Gastroesophageal sphincter (tissue), 4 donors: Measurements from ENCODE around the gene HPSE2. TPM values are rescaled to one million over a fixed set of nuclear protein-coding genes. Genes with fewer than 3 reads are reported as not detected.

Source experiments
- ATAC-seq: fragments of 150-250 bp; one replicate; pipeline ENCODE4 v1.9.1; 2016; ENCODE audit warnings: mild to moderate bottlenecking, moderate library complexity
- H3K27ac ChIP-seq, 4 donors: fragments of 200-600 bp; sonication (generic) in 3 of 4; 1 replicate in 3 of 4; 2 replicates in 1 of 4; pipeline ENCODE4 v1.5.1; 2016 to 2019
- H3K27me3 ChIP-seq: fragments of 200-600 bp; sonication (generic); one replicate; pipeline ENCODE4 v1.5.1; 2019
- H3K36me3 ChIP-seq, 2 donors: fragments of 200-600 bp; sonication (generic); one replicate each; pipeline ENCODE4 v1.5.1; 2019; ENCODE audit warnings: control low read depth in 1 of 2
- H3K4me1 ChIP-seq, 3 donors: fragments of 200-600 bp; sonication (generic); 1 replicate in 2 of 3; 2 replicates in 1 of 3; pipeline ENCODE4 v1.5.1; 2016 to 2019; ENCODE audit warnings: control low read depth in 2 of 3
- H3K4me3 ChIP-seq, 2 donors: fragments of 200-600 bp; sonication (generic); one replicate each; pipeline ENCODE4 v1.5.1; 2019; ENCODE audit warnings: mild to moderate bottlenecking in 1 of 2, moderate library complexity in 1 of 2
- H3K9me3 ChIP-seq, 3 donors: fragments of 200-600 bp; sonication (generic); one replicate each; pipeline ENCODE4 v1.5.1; 2017 to 2019; ENCODE audit warnings: control low read depth in 2 of 3
- CTCF ChIP-seq, 4 experiments: fragments of 200-600 bp in 2 of 4; fragments of 450-650 bp in 2 of 4; sonication (generic) in 1 of 4; IDR thresholded peaks; one replicate each; pipeline ENCODE4 v1.5.1; 2017 to 2019; ENCODE audit warnings: antibody characterized with exemption in 4 of 4, mild to moderate bottlenecking in 2 of 4, moderate library complexity in 2 of 4
- EP300 ChIP-seq: sonication (generic); formaldehyde crosslinking; IDR thresholded peaks from one replicate; pipeline ENCODE4 v1.6.1; 2017; ENCODE audit warnings: antibody characterized with exemption, mild to moderate bottlenecking
- POLR2A ChIP-seq, 2 donors: fragments of 450-650 bp; IDR thresholded peaks; one replicate each; pipeline ENCODE4 v1.6.1; 2017; ENCODE audit warnings: antibody characterized with exemption in 2 of 2, mild to moderate bottlenecking in 2 of 2, moderate library complexity in 1 of 2
- POLR2AphosphoS5 ChIP-seq: sonication (generic); formaldehyde crosslinking; IDR thresholded peaks from one replicate; pipeline ENCODE4 v1.6.1; 2017; ENCODE audit warnings: antibody characterized with exemption
- WGBS, 2 donors: methylation state at CpG; one replicate each; pipeline ENCODE4 v1.1.5; 2018; ENCODE audit warnings: low coverage in 1 of 2; 5-methylcytosine and 5-hydroxymethylcytosine counted together
- total RNA-seq, 4 donors: library from RNA; depleted of rRNA; stranded (reverse); fragments of >200 nt; gene quantifications; one replicate each; pipeline ENCODE4 v1.1.0, GENCODE V29; 2016

HPSE2 gene
- total RNA-seq, 4 donors from 2014 or later: 19.1 to 74.5 (median 58.8) TPM

- H3K36me3 ChIP-seq: no peaks in the 10 kb centered on the region
- H3K4me3 ChIP-seq: no peak overlapping the region
- no peaks in the 10 kb centered on the region for H3K9me3 ChIP-seq
- WGBS, 2 donors: 76 to 98% methylated on average over 4 to 5 of the region's 5 CpGs
- no peak overlapping the region for H3K27ac ChIP-seq
- ATAC-seq: no peak
- TF ChIP-seq POLR2A (IDR thresholded peaks at IDR 0.05): no peak
- TF ChIP-seq EP300: no peak
- no peak for TF ChIP-seq CTCF (IDR thresholded peaks at IDR 0.05)
- no peak for TF ChIP-seq POLR2AphosphoS5
- no peaks in the 10 kb centered on the region for H3K4me1 ChIP-seq
- no peaks in the 10 kb centered on the region for H3K27me3 ChIP-seq
Observed at GRCh38 chr10:98638920-98639319, 596.7 kb downstream of the HPSE2 start.

GRCh38 chr10:98636921-98637329 lies 598.7 kb downstream of the HPSE2 start:
- no peaks in the 10 kb centered on the region for H3K9me3 ChIP-seq
- H3K27ac ChIP-seq: no peak overlapping the region
- H3K27me3 ChIP-seq: no peaks in the 10 kb centered on the region
- no peaks in the 10 kb centered on the region for H3K36me3 ChIP-seq
- no peak for TF ChIP-seq CTCF (IDR thresholded peaks at IDR 0.05)
- TF ChIP-seq EP300: no peak
- no peak for TF ChIP-seq POLR2A (IDR thresholded peaks at IDR 0.05)
- no peak for TF ChIP-seq POLR2AphosphoS5
- H3K4me3 ChIP-seq: no peak overlapping the region
- no peak for ATAC-seq
- no peaks in the 10 kb centered on the region for H3K4me1 ChIP-seq

GRCh38 chr10:98632456-98633150 lies 603.0 kb downstream of the HPSE2 start:
- no peaks in the 10 kb centered on the region for H3K4me1 ChIP-seq
- no peak for ATAC-seq
- no peak overlapping the region for H3K4me3 ChIP-seq
- no peaks in the 10 kb centered on the region for H3K27me3 ChIP-seq
- no peak overlapping the region for H3K27ac ChIP-seq
- no peaks in the 10 kb centered on the region for H3K36me3 ChIP-seq
- 54 to 69% methylated on average over 6 to 7 of the region's 7 CpGs for WGBS, 2 donors
- H3K9me3 ChIP-seq: no peaks in the 10 kb centered on the region
- TF ChIP-seq EP300: no peak
- TF ChIP-seq POLR2A (IDR thresholded peaks at IDR 0.05): no peak
- no peak for TF ChIP-seq POLR2AphosphoS5
- TF ChIP-seq CTCF (IDR thresholded peaks at IDR 0.05): no peak

GRCh38 chr10:98628206-98628605 lies 607.4 kb downstream of the HPSE2 start:
- H3K9me3 ChIP-seq: no peaks in the 10 kb centered on the region
- H3K4me3 ChIP-seq: no peak overlapping the region
- no peaks in the 10 kb centered on the region for H3K27me3 ChIP-seq
- no peak overlapping the region for H3K27ac ChIP-seq
- H3K36me3 ChIP-seq: no peaks in the 10 kb centered on the region
- H3K4me1 ChIP-seq: no peaks in the 10 kb centered on the region
- 37 to 38% methylated on average over 1 of the region's 1 CpG for WGBS, 2 donors
- TF ChIP-seq POLR2AphosphoS5: no peak
- no peak for TF ChIP-seq POLR2A (IDR thresholded peaks at IDR 0.05)
- TF ChIP-seq CTCF (IDR thresholded peaks at IDR 0.05): no peak
- TF ChIP-seq EP300: no peak
- no peak for ATAC-seq

GRCh38 chr10:98627711-98628110 lies 607.9 kb downstream of the HPSE2 start:
- H3K27ac ChIP-seq: no peak overlapping the region
- WGBS, 2 donors: 64% methylated on average over 1 of the region's 1 CpG; no CpG with 5 or more reads in 1 of the 2 donors
- H3K4me1 ChIP-seq: no peaks in the 10 kb centered on the region
- ATAC-seq: no peak
- H3K36me3 ChIP-seq: no peaks in the 10 kb centered on the region
- no peaks in the 10 kb centered on the region for H3K9me3 ChIP-seq
- H3K4me3 ChIP-seq: no peak overlapping the region
- no peak for TF ChIP-seq EP300
- no peak for TF ChIP-seq CTCF (IDR thresholded peaks at IDR 0.05)
- no peaks in the 10 kb centered on the region for H3K27me3 ChIP-seq
